ENCODE results near the gene SCN3A.
A peak's percentile ranks its signal among the peaks of the same experiment; 100 is the strongest.

SCN3A gene

GRCh38 chr2:165203689-165204559, at the start of gene SCN3A:
Gene SCN3A, minus strand, starts transcription at chr2:165204050. Its CDS starts 27,656 bp downstream, at chr2:165176394.
- DNase-seq: peak; percentile 77

DNA sequence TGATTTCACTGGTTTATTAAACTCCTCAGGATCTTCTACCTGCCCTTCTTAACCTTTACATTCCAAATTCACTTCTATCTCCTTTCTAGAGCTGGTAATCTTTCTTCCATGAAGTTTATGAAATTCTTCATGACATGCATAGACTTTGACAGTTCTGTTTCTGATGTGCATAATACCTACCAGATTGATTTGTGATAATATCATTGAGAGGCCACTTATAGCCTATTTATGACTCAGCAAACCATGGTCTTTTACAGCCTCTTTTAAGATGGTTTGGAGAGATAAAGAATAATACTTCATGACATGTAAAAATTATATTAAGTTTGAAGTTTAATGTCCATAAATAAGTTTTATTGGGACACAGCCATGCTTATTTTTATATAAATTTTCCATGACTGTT, 49.3 kb upstream of the SCN3A start:
- no peak for DNase-seq

GRCh38 chr2:165251366-165251765, 47.5 kb upstream of the SCN3A start:
- DNase-seq: peak; percentile 80

DNA sequence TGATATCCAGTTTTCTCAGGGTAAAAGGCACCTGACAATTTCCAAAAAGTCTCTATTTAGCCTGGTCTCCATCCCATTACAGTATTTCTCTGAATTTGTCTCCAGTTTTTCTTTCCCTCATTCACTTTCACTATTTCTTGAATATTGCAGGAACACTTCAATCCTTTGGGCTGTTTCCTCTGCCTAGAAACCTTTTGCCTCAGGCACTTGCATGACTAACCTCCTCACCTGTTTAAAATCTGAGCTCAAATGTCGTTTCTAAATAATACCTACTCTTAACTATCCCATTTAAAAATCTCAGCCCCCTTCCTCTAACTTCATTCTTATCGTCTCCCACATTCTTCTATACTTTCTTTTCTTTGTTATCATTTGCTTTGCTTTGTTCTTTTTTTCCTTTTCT, 44.4 kb upstream of the SCN3A start:
- DNase-seq: no peak

DNA sequence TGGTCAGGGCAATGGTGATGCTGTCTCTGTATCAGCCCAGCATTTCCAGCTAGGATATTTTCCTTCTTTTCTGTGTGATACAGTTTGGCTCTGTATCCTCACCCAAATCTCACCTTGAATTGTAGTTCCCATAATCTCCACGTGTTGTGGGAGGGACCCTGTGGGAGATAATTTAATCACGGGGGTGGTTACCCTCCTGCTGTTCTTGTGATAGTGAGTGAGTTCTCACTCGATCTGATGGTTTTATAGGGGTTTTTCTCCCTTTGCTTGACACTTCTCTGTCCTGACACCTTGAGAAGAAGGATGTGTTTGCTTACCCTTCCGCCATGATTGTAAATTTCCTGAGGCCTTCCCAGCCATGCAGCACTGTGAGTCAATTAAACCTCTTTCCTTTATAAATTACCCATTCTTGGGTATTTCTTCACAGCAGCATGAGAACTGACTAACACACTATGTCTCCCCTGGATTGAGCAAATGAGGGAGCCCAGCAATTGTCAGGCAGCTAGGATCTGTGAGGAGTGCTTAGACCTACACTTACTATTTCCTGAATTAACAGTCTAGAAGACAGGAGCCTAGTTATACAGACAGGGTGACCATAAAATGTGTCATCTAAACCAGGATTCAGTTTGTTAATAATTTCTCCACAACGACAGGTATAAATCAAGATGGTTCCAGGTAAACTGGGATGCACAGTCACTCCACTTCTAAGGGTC, 41.4 kb upstream of the SCN3A start:
- no peak for DNase-seq

GRCh38 chr2:165240916-165241315, 37.1 kb upstream of the SCN3A start:
- DNase-seq: peak; percentile 27

DNA sequence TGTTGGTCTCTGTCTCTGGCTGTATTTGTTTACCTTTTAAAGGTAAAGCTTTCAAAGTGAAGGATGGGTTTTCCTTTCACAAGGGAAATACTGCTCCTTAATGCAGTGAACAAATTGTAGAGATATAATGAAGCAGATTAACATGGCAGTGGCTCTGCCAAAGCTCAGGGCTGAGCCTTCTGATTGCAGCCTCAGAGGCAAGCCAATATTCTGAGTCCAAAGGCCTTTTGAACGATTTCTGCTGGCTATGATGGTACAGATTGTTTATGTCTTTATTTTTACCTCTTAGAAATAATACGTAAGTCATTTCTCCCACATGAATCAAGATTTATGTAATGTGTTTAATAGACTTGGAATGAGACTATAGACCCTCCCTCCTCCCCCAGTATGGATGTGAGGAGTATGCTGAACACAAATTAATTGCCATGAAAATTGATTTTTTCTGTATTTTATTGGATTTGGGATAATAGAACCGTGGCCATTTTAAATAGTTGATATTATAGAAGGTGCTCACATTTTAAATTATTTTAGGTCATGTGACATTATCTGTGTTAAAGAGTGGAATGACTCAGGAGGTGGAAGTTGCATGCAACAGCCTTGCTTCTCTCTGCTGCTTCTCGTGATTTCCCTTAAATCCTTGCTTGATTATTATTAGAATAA, 36.1 kb upstream of the SCN3A start:
- DNase-seq: no peak

DNA sequence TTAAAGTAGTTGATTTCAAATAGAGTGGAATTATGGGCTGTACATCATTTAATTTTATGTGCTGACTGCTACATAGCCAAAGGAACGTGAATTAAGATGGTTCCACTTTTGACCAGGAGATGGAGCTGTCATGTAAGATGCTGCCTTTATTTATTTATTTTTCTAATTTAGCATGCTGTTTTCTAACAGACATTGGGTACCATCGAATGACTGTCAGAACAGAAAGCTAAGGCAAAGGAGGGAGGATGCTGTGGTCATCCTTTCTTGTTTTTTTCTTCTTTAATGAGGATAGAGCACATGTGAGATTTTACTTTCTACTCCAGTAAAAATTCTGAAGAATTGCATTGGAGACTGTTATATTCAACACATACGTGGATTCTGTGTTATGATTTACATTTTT, 35.4 kb upstream of the SCN3A start, which contains the start of gene SCN2A:
Gene SCN2A (plus strand): TSS at position 185 of the 400 bp plus-strand sequence. CDS start 56,410 bp downstream, outside the sequence.
- DNase-seq: peak; percentile 69

- DNase-seq: no peak
Observed at GRCh38 chr2:165238295-165238694, 34.4 kb upstream of the SCN3A start.

GRCh38 chr2:165237056-165237455, 33.2 kb upstream of the SCN3A start:
- no peak for DNase-seq

- no peak for DNase-seq
Observed at GRCh38 chr2:165227571-165227970, 23.7 kb upstream of the SCN3A start.

- DNase-seq: no peak
Observed at GRCh38 chr2:165224941-165225340, 21.1 kb upstream of the SCN3A start.

- DNase-seq: no peak
Observed at GRCh38 chr2:165219481-165219880, 15.6 kb upstream of the SCN3A start.

- no peak for DNase-seq
Observed at GRCh38 chr2:165214093-165214492, 10.2 kb upstream of the SCN3A start.

- DNase-seq: no peak
Observed at GRCh38 chr2:165208094-165208493, 4.2 kb upstream of the SCN3A start.

DNA sequence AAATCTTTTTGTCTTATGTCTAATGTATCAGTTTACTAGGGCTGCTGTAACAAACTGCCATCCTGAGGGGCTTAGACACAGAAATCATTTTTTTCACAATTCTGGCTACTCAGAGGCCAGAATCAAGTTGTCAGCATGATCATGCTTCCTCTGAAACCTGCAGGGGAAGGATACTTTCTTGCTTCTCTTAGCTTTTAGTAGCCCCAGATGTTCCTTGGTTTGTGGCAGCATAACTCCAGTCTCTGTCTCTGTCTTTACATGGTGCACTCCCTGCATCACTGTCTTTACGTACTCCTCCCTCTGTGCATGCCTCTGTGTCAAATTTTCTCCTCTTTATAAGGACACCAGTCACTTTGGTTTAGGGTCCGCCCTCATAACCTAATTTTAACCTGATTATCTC, 2.0 kb upstream of the SCN3A start:
- DNase-seq: no peak

- no peak for DNase-seq
Observed at GRCh38 chr2:165202239-165202638, 1.6 kb downstream of the SCN3A start.

DNA sequence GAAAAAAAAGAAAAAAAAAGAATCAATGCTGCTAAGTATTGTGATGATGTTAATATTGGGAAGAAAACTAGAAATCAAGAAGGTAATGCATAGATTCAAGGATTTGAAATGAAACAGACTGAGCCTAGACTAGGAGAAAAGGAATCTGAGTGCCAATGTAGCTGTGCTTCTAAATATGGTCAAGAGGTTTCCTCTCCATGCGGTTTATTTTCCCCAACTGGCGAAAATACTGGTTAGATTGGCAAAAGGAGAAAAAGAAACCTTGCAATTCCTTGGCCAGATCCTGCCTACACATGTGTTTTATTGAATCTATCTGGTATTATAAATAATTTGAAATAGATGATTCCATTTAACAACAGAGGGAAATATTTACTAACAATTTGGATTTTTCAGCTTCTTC, 5.7 kb downstream of the SCN3A start:
- DNase-seq: no peak

DNA sequence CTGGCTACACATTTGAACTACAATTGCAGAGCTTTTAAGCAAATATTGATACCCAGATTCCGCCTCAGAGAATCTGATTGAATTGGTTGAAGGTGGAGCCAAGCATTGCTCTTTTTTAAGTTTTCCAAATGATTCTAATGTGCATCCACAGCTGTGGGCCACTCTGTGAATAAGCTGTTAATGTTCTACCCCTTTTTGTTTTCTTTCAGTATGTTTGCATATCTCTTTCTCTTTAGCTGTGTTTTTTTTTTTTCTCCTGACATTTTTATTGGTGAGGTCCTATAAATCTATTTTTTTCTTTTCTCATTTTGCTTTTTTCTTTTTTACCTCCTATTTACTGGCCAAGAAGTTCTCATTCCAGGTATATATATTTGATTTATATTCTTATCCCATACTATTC, 6.5 kb downstream of the SCN3A start:
- no peak for DNase-seq

GRCh38 chr2:165196411-165196810, 7.4 kb downstream of the SCN3A start:
- peak; percentile 21 for DNase-seq

- DNase-seq: peak; percentile 96
Observed at GRCh38 chr2:165193178-165193777, 10.6 kb downstream of the SCN3A start.

DNA sequence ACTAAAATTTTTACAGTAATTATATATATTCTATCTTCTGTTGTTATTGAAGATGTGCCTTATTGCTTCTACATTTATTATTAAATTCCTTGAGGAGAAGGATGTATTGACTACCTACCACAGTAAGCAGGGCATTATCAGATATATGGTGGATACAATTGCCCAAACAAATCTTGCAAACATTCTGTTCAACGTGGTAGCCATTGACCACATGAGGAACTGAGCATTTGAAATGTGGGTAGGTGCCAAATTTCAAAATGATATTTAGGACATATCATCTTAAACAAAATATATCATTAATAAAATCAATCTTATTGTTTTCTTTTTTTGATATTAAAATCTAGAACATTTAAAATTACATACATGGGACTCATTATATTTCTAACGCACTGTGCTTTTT, 11.1 kb downstream of the SCN3A start:
- DNase-seq: no peak

- no peak for DNase-seq
Observed at GRCh38 chr2:165191096-165191728, 12.6 kb downstream of the SCN3A start.
